Stimulated activated CD8-positive, alpha-beta memory T cell treated with anti-CD3 and anti-CD28 coated beads, Interleukin-7, amount 100 ng/mL, for 4 hours (primary cell): ENCODE data around the gene FGD6.
"Not testable (repeated sequence)": the region's sequence is repeated elsewhere in the genome, so short reads cannot be mapped to it uniquely, and the experiment has no call there.

Source experiments
- DNase-seq, 2 donors: peaks; one replicate each; pipeline ENCODE4 v3.0.0-alpha.2; 2020; ENCODE audit warnings: low read depth in 2 of 2

The FGD6 gene

DNA sequence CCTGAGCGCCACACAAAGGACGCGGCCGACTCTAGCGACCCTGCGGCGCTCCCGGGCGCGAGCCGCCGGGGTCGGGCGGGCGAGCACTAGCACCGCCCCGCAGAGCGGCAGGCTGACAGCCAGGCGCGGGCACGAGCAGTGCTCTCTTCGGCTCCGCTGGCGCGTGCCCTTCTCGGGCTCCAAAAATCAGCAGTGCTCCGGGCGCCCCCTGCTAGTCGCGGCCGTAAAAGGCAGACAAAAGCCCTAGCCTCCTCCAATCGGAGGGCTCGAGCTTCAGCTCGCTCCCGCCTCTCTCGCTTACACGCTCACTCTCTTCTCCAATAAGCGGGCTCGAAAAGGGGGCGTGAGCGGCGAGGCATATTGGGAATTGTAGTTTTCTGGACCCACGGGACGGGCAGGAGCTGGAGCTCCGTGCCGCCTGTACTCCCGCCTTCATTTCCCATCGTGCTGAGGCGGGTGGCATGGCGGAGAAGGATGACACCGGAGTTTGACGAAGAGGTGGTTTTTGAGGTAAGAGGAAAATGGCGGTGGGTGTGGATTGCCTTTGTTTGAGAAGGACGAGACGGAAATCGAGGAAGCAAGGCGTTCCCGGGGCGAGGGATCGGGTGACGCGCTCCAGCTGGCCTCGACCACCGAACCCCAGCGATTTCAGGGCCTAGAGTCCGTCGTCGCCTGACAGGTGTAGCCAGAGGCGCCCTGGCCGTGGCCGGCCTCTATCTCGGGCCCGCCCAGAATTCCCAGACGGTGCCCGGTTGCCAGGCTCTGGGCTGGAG, at the start of gene FGD6, which contains the start of gene VEZT:
TSS of gene FGD6 (minus strand) at position 91 of the 773 bp plus-strand sequence. CDS start 227 bp downstream, outside the sequence.
TSS of gene VEZT (plus strand) at position 431 of the 773 bp plus-strand sequence. CDS start at position 475, 44 bp downstream.
- DNase-seq, result peak; percentile 96 to 98

DNA sequence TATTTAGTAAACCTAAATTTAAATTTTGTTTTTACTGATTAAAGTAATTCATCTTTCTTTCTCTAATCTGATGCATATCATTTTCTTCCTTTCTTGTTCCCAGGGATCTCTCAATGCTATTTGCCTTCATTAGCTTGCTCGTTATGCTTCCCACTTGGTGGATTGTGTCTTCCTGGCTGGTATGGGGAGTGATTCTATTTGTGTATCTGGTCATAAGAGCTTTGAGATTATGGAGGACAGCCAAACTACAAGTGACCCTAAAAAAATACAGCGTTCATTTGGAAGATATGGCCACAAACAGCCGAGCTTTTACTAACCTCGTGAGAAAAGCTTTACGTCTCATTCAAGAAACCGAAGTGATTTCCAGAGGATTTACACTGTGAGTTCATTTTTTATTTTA, 49.0 kb upstream of the FGD6 start:
- no peak for DNase-seq

DNA sequence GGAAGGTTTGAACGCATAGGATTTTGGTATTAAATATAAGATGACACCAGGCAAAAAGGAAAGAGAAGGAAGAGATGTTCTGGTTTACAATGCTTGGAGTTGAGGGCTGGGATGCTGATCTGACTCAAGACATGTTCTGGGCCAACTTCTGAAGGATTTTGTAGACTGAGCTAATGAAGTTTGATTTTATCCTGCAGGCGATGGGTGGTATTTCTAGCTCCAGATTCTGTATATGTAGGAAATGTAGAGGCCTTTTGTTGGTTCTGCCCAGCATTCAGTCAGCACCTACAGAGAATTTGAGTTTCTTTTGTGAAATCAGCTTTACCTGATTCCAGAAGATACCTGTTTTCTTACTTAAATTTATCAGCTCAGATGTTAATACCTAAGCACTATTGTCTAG, 48.5 kb upstream of the FGD6 start:
- no peak for DNase-seq

DNA sequence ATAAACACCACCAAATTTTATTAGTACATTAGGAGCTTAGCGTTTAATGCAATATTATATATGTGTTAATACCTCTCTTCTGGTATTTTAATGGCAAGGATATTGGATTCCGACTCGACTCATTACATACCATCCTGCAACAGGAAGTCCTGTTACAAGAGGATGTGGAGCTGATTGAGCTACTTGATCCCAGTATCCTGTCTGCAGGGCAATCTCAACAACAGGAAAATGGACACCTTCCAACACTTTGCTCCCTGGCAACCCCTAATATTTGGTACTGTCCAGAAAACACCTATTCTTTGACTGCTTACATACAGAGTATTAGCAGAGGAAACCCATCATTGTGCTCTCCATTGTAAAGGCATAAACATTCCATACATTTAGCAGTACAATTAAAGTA, 45.5 kb upstream of the FGD6 start:
- no peak for DNase-seq

DNA sequence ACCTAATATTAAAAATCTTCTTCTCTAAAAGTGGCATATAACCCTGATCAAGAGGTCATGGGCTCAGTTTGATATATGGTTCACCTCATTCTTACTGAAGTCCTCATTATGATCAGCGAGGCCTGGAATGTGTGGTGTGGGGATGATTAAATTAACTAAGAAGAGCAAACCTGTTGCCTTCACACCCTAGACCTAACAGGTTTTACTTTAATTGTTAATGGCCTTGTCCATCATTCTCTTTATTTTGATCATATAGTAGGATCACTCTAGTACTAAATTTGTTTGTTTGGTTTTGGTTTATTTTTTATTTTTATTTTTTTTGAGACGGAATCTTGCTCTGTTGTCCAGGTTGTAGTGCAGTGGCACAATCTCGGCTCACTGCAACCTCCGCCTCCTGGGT, 43.8 kb upstream of the FGD6 start:
- DNase-seq, result no peak

DNA sequence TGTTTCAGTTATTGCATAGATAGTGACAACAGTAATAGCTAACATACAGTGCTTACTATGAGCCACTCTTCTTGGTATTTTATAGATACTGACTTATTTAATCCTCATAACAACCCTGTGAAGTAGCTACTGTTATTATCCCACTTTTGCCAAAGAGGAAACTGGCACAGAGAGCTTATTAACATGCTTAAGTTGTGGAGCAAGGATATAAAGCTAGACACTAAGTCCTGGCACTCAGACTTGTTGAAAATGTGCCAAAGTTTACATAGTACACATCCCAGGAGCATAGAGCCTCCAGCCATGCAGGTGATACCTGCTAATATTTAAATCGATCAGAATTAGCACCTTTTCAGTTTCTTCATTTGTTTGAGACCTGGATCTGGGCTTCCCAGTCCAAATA, 42.1 kb upstream of the FGD6 start:
- no peak for DNase-seq

DNA sequence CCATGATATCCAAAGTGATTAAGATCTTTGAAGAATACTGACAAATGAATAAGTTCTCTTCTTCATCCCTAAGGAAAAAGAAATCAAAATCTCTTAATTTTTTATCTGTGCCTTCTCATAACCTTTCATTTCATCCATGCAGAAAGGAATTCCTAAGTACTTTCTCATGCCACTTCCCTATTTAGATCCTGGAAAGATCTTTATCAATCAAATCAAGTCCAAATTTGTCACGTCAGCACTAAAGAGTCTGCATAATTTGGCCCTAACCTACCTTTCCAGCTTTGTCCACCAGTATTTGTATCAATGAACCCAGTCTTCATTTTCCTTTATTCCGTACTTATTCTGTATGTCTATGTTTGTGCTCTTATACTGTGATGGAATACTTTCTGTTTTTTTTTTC, 41.5 kb upstream of the FGD6 start:
- DNase-seq, result no peak

DNA sequence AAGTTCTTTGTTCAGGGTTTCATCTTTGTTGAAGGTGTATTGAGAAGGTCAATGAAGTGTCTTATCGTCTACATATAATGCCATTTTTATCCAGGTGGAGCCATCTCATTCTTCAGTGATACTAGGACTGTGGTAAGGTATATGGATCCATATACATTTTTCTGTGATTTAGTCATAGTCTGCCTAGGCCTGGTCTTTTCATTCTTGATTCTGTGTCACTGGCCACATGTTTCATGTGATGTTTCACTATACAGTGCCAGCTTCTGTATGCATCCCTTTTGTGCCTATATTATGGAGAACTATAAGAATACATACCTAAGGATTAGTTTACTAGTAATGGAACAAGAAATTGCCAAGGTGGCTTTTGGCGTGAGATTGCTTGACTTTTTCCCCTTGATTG, 40.9 kb upstream of the FGD6 start:
- no peak for DNase-seq

DNA sequence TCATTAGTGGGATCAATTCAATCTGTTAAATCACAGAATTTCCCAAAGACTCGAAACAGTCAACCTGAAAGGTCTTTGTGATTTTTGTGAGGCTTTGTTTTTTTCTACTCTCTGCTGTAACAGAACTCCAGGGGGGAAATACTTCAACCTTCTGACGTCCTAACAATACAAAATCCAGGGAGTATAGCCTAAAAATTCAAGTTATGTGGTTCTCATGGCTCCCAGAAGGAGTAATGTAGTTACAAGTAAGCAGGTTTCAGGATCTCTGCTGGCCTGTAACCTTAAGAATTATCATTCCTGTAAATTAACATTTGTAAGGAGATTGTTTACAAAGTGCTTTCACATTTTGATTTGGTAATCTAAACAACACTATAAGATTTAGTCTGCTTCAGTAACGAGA, 40.3 kb upstream of the FGD6 start:
- no peak for DNase-seq

DNA sequence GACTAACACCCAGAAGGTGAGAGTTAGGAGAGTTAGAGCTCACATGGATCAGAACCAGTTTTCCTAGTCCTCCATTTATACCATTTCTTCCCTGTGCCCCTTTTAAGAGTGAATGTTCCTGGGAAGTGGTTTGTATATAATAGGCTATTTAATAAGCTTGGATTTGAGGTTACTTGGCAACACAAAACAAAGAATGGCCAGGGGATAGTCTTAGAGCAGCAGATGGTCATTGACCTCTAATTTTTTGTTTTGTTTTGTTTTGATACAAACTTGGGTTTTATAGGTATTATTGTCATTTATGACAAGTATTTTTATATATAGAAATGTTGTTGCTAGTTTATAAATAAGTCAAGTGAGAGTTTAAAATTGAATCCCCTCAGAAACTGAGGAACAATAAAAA, 36.1 kb upstream of the FGD6 start:
- DNase-seq, result no peak

DNA sequence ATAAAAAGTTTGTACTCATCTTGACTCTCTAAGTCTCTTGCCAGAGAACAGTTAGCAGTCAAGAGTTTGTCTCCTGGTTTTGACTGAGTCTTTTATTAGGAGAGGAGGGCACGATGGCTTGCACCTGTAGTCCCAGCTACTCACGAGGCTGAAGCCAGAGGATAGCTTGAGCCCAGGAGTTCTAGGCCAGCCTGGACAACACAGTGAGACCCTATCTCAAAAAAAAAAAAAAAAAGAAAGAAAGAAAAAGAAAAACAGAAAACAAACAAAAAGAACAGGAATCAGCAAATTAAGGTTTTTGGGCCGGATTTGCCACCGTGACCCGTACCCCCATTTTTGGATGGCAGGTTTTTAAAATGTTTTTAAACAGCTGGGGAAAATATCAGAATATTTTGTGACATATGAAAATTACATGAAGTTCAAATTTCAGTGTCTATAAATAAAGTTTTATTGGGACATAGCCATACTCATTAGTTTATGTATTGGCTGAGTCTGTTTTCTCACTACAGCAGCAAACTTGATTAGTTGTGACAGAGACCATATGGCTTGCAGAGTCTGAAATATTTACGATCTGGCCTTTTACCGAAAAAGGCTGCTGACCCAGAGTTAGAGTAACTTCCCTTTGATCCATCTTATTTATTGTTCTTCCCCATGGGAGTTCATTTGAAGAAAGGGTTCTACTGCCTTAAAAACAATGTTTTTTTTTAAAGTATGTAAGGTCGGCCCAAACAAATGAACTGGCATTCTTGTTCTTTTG, 31.5 kb upstream of the FGD6 start:
- DNase-seq, result no peak

DNA sequence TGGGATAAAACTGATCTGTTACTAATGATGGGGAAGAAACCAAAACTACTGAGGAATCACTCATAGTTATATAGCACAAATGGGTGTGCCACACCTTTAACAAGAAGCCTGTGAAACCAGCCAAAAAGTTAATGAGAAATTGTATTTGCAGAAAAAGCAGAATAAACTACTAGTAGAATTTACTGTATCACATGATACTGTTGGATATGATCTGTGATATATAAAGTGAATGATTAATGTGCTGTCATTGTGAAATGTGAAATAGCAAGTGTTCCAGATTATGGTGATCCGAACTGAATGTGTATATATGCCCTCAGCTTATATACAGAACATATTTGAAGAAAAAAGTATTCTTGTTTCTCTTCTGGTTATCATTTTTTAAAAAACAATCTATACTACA, 30.8 kb upstream of the FGD6 start:
- no peak for DNase-seq

DNA sequence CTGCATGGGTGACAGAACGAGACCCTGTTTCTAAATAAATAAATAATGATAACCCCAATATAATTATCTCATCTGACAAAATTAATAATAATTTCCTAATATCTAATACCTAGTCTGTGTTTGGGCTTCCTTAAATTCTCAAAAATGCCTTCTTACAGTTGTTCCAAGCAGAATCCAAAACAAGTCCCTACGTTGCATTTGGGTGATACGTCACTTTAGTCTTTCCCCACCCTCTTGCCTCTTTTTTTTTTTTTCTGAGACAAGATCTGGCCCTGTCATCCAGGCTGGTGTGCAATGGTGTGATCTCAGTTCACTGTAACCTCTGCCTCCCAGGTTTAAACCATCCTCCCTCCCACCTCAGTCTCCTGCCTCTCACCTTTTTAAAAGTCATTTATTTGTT, 27.1 kb upstream of the FGD6 start:
- DNase-seq, result no peak

DNA sequence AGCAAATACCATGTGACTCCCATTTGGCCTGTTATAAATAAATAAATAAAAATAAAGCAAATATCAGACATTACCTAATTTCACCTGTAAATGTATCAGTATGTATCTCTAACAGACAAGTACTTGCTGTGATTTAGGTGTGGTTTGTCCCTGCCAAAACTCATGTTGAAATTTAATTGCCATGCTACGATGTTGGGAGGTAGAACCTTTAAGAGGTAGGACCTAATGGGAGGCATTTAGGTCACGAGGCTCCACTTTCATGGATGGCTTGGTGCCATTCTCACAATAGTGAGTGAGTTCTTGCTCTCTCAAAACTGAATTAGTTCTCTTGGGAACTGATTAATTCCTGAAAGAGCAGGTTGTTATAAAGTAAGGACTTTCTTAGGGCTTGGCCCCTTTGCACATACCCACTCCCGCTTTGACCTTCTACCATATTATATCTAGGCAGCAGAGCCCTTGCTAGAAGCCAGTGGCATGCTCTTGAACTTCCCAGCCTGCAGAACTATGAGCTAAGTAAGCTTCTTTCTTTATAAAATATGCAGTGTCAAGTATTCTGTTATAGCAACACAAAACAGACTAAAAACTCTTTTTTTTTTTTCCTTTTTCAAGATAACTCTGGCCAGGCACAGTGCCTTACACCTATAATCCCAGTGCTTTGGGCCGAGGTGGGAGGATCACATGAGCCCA, 26.4 kb upstream of the FGD6 start:
- no peak for DNase-seq

DNA sequence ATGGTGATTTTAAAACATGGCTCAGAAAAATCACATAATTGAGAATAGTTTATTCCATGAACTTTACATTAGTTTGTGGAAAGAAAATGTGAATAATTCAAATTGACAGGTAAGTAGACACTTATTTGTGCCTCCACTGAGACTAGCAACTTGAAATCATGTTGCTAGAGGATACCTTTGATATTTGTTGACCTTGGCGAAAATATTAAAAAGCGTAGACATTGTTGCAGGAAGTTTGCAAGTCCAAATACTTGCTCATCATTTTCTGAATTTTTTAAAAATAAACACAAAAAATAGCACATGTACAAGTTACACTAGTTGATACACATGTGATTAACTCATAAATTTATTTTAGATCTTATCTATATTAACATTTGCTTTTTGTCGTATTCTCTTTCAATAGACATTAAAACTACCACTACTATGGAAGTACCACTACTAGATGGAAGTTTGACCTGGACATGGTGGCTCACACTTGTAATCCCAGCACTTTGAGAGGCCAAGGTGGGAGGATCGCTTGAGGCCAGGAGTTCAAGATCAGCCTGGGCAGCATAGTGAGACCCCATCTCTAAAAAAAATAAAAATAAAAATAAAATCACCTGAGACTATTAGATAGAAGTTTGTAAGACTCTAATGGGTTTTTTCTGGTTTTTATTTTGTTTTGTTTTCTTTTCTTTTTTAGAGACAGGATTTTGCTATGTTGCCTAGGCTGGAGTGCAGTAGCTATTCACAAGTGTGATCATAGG, 24.7 kb upstream of the FGD6 start:
- DNase-seq, result no peak

DNA sequence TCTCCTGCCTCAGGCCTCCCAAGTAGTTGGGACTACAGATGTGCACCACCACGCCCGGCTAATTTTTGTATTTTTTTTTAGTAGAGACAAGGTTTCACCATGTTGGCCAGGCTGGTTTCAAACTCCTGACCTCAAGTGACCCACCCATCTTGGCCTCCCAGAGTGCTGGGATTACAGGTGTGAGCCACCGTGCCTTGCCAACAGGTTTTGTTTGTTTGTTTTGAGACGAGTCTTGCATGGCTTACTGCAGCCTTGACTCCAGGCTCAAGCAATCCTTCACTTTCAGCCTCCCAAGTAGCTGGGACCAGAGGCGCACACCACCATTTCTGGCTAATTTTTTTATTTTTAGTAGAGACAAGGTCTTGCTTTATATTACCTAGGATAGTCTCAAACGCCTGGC, 23.9 kb upstream of the FGD6 start:
- DNase-seq, result not testable (repeated sequence)

DNA sequence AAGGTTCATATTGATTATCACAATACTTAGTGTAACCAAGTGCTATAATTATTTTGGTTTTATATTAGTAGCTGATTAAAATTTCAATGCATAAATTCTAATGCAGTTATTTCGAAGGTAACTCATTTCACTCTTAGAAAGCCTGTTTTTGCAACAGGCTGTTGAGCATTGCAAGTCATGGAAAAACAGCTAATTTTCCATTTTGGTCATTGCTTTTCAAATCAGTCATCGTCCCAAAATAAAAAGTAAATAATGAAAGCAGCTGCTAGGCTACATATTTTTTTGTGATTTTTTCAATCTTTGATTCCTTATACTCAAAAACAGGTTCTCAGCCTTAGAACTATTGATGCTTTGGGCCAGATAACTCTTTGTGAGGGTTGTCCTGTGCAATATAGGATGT, 23.3 kb upstream of the FGD6 start:
- no peak for DNase-seq

DNA sequence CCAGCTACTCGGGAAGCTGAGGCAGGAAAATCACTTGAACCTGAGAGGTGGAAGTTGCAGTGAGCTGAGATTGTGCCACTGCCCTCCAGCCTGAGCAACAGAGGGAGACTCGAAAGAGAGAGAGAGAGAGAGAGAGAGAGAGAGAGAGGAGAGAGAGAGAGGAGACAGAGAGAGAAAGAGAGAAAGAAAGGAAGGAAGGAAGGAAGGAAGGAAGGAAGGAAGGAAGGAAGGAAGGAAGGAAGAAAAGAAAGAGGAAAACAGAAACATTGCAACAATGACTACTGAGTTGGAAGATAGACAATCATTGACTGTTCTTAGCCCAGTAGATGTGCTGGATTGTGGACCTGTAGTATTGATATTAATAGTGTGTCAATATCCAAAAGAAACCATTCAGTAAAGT, 22.6 kb upstream of the FGD6 start:
- not testable (repeated sequence) for DNase-seq

DNA sequence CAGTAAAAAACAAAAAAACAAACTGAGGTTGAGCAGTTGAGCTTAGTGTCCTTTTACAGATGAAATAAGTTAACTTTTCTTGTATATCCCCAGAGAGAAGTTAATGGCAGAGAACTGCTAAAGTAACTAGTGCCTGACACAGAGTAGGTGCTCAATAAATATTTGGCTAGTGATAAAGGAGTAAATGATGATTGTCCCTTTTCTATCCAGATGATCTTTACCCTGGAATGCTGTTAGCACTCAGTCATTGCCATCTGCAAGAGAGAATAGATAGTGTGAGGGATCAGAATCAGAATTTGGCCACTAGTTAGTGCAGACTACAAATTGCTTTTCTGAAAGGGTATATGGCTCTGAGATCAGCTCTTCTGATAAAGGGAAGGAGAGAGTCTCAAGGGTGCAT, 21.9 kb upstream of the FGD6 start:
- DNase-seq, result no peak

DNA sequence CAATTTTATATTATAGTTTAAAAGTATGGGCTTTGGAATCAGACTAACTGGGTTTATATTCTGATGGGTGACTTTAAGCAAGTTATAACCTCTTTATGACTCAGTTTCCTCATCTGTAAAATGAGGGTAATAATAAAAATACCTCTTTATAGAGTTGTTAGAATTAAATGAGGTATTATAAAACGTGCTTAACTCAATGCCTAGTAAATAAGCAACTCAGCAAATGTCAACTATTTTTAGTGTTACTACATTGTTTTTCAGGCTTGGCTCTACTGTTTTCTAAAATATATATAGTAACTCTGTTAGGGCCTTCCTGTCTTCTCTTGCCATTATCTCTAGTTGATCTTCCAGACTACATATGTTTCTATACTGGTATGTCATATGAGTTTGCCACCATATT, 20.9 kb upstream of the FGD6 start:
- DNase-seq, result no peak

DNA sequence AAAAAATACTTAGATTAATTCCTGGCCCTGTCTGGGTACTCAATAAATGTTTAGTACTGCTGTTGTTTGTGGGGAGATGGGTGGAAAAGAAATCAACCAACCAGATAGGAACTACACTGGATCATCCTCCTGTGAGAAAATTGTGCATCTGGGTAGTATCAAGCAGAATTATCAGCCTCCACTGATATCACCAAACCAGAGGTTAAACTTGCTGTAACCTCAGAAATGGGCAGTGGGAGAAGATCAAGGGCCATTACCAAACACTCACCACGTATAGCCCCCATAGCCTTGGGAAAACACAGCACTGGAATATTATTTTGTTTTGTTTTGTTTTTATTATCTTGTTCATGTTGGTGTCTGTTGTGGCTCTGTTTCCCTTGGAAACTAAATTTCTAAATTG, 20.0 kb upstream of the FGD6 start:
- no peak for DNase-seq

DNA sequence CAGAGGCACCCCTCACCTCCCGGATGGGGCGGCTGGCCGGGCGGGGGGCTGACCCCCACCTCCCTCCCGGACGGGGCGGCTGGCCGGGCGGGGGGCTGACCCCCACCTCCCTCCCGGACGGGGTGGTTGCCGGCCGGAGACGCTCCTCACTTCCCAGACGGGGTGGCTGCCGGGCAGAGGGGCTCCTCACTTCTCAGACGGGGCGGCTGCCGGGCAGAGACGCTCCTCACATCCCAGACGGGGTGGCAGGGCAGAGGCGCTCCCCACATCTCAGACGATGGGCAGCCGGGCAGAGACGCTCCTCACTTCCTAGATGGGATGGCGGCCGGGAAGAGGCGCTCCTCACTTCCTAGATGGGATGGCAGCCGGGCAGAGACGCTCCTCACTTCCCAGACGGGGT, 18.4 kb upstream of the FGD6 start:
- not testable (repeated sequence) for DNase-seq
